ENCODE data around the gene MICAL2.

The MICAL2 gene, protein sequence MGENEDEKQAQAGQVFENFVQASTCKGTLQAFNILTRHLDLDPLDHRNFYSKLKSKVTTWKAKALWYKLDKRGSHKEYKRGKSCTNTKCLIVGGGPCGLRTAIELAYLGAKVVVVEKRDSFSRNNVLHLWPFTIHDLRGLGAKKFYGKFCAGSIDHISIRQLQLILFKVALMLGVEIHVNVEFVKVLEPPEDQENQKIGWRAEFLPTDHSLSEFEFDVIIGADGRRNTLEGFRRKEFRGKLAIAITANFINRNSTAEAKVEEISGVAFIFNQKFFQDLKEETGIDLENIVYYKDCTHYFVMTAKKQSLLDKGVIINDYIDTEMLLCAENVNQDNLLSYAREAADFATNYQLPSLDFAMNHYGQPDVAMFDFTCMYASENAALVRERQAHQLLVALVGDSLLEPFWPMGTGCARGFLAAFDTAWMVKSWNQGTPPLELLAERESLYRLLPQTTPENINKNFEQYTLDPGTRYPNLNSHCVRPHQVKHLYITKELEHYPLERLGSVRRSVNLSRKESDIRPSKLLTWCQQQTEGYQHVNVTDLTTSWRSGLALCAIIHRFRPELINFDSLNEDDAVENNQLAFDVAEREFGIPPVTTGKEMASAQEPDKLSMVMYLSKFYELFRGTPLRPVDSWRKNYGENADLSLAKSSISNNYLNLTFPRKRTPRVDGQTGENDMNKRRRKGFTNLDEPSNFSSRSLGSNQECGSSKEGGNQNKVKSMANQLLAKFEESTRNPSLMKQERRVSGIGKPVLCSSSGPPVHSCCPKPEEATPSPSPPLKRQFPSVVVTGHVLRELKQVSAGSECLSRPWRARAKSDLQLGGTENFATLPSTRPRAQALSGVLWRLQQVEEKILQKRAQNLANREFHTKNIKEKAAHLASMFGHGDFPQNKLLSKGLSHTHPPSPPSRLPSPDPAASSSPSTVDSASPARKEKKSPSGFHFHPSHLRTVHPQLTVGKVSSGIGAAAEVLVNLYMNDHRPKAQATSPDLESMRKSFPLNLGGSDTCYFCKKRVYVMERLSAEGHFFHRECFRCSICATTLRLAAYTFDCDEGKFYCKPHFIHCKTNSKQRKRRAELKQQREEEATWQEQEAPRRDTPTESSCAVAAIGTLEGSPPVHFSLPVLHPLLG

DNA sequence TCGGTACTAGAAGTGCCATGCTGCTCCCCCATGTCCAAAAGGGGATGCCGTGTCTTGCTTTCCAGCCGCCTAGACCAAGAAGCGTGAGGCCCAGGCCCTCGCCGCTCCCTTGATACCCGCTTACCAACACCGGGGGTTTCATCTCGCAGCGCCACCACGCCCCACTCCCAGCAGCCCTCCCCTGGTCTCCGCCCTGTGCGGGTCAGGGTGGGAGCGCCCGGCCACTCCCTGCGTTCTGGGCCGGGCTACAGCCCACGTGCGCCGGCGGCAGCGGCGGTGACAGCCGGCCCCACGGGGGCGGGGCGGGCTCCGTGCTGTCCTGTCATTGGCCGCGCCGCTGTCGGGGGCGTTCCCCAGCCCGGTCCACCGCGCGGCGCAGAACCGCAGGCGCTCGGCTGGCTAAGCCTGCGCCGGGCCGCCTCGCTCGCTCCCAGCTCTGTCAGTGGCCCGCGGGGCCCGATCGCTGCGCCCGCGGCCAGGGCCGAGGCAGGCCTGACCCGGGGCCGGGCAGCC is at the start of gene MICAL2:
TSS of gene MICAL2 (plus strand) at position 390 of the 513 bp plus-strand sequence. CDS start 51,566 bp downstream, outside the sequence.
- Histone ChIP-seq H3K4me3 (ENCODE audit: low read depth, low read length) (peak within 1 kb of the TSS; percentile 63), H3K27me3 (ENCODE audit: insufficient read depth, low read depth, severe bottlenecking) (no peaks in the 10 kb centered on the region), H3K36me3 (no peaks in the 10 kb centered on the region), H3K9me3 (ENCODE audit: severe bottlenecking) (no peaks in the 10 kb centered on the region), H3K27ac (no peak within 1 kb of the TSS)
- DNase-seq, result peak; percentile 86
- TF ChIP-seq, protein P1, sequence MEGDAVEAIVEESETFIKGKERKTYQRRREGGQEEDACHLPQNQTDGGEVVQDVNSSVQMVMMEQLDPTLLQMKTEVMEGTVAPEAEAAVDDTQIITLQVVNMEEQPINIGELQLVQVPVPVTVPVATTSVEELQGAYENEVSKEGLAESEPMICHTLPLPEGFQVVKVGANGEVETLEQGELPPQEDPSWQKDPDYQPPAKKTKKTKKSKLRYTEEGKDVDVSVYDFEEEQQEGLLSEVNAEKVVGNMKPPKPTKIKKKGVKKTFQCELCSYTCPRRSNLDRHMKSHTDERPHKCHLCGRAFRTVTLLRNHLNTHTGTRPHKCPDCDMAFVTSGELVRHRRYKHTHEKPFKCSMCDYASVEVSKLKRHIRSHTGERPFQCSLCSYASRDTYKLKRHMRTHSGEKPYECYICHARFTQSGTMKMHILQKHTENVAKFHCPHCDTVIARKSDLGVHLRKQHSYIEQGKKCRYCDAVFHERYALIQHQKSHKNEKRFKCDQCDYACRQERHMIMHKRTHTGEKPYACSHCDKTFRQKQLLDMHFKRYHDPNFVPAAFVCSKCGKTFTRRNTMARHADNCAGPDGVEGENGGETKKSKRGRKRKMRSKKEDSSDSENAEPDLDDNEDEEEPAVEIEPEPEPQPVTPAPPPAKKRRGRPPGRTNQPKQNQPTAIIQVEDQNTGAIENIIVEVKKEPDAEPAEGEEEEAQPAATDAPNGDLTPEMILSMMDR (IDR thresholded peaks at IDR 0.05; ENCODE audit: low read depth, low read length), result no peak

DNA sequence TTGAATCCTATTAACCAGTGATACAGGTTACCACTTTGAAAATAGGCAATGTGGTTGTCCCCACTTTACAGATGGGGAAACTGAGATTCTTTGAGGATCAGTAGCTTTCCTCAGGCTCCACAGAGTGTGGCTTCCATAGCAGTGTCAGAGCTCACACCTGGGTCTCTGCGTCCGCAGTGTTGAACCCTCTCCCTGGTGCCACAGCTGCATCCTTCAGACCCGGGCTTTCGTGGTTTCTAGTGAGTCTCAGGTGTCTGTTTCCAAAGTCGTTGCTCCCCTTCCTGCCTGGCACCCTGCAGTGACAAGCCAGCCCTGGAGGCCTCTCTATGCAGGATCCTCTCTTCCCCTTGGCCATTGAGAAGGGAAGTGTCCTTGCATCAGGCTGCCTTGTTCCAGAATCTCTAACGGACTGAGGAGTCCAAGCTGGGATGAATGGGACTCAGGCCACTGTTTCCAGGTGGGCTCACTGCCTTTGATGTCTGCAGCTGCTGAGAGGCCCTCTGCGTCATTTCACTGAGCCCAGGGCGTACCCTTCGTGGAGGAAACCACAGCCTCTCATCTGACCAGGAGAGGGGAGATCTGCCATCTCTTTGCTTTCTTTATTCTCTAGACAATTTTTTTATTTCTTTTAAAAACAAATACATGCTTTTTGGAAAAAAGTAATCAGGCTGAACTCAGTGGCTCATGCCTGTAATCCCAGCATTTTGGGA is 48.4 kb upstream of the MICAL2 start:
- no peak overlapping the region for H3K27ac ChIP-seq
- no peak overlapping the region for H3K4me3 ChIP-seq (ENCODE audit: low read depth, low read length)
- DNase-seq, result no peak
- H3K9me3 ChIP-seq (ENCODE audit: severe bottlenecking), result no peaks in the 10 kb centered on the region
- no peaks in the 10 kb centered on the region for H3K36me3 ChIP-seq
- H3K27me3 ChIP-seq (ENCODE audit: insufficient read depth, low read depth, severe bottlenecking), result no peaks in the 10 kb centered on the region
- TF ChIP-seq, protein P1 (IDR thresholded peaks at IDR 0.05; ENCODE audit: low read depth, low read length), result no peak

DNA sequence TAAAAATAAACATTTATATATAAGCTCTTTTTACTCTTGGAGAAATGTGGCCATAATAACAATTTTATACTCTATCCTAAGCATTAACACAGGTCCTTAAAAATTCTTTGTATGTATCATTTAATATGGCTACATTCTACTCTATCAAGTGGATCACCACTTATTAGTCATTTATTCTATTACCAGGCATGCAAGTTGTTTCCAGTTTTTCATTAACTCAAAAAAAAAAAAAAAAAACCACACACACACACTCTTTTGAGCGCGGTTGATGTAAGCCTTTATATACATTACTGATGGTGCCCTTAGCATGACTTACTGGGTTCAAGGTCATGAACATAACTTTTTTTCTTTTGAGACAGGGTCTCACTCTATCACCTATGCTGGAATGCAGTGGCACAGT is 47.1 kb upstream of the MICAL2 start:
- no peak for DNase-seq
- TF ChIP-seq, protein P1 (IDR thresholded peaks at IDR 0.05; ENCODE audit: low read depth, low read length), result no peak
- no peak overlapping the region for H3K27ac ChIP-seq
- H3K27me3 ChIP-seq (ENCODE audit: insufficient read depth, low read depth, severe bottlenecking), result no peaks in the 10 kb centered on the region
- H3K4me3 ChIP-seq (ENCODE audit: low read depth, low read length), result no peak overlapping the region
- H3K9me3 ChIP-seq (ENCODE audit: severe bottlenecking), result no peaks in the 10 kb centered on the region
- H3K36me3 ChIP-seq, result no peaks in the 10 kb centered on the region

DNA sequence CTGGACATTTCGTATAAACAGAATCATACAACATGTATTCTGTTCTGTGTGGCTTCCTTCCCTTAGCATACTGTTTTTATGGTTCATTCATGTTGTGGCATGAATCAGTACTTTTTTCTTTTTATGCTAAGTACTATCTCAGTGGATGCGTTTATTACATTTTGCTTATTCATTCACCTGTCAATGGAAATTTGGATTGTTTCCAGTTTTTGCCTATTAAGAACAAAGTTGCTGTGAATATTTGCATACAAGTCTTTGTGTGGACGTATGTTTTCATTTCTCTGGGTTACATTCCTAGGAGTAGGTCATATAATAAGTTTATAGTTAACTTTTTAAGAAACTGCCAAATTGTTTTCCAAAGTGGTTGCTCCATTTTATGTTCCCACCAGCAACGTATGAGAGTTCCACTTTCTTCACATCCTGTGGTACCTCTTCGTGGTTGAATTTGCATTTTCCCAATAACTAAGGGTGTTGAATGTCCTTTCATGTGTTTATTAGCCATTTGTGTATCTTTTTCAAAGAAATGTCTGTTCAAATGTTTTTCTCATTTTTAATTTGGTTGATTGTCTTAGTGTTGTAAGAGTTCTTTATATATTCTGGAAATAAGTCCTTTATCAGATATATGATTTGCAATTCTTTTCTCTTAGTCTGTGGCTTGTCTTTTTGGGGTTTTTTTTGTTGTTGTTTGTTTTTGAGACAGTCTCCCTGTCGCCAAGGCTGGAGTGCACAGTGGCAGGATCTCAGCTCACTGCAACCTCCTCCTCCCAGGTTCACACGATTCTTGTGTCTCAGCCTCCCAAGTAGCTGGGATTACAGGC is 46.0 kb upstream of the MICAL2 start:
- no peaks in the 10 kb centered on the region for H3K36me3 ChIP-seq
- H3K4me3 ChIP-seq (ENCODE audit: low read depth, low read length), result no peak overlapping the region
- TF ChIP-seq, protein P1 (IDR thresholded peaks at IDR 0.05; ENCODE audit: low read depth, low read length), result no peak
- DNase-seq, result no peak
- no peak overlapping the region for H3K27ac ChIP-seq
- no peaks in the 10 kb centered on the region for H3K27me3 ChIP-seq (ENCODE audit: insufficient read depth, low read depth, severe bottlenecking)
- H3K9me3 ChIP-seq (ENCODE audit: severe bottlenecking), result no peaks in the 10 kb centered on the region

DNA sequence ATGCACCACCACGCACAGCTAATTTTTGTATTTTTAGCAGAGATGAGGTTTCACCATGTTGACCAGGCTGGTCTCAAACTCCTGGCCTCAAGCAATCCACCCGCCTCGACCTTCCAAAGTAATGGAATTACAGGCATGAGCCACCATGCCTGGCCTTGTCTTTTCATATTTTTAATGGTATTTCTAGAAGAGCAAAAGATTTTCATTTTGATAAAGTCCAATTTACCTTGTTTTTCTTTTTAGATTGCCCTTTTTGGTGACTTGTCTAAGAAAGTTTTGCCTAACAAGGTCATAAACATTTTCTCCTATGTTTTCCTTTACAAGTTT is 45.5 kb upstream of the MICAL2 start:
- H3K27ac ChIP-seq, result no peak overlapping the region
- H3K36me3 ChIP-seq, result no peaks in the 10 kb centered on the region
- no peaks in the 10 kb centered on the region for H3K9me3 ChIP-seq (ENCODE audit: severe bottlenecking)
- H3K4me3 ChIP-seq (ENCODE audit: low read depth, low read length), result no peak overlapping the region
- TF ChIP-seq, protein P1 (IDR thresholded peaks at IDR 0.05; ENCODE audit: low read depth, low read length), result no peak
- DNase-seq, result no peak
- H3K27me3 ChIP-seq (ENCODE audit: insufficient read depth, low read depth, severe bottlenecking), result no peaks in the 10 kb centered on the region

Data from WERI-Rb-1 (cell line).